Stimulated activated CD4-positive, alpha-beta T cell treated with anti-CD3 and anti-CD28 coated beads, TNF-alpha, amount 100 ng/mL, for 24 hours (primary cell): ENCODE measurements around the gene KLK15.
"Not testable (repeated sequence)": the region's sequence is repeated elsewhere in the genome, so short reads cannot be mapped to it uniquely, and the experiment has no call there.

Experiments used
- DNase-seq, 3 experiments: peaks; one replicate each; pipeline ENCODE4 v3.0.0-alpha.2; 2020; ENCODE audit warnings: low read depth in 3 of 3

The KLK15 gene

GRCh38 chr19:50821248-50821612 lies 12.1 kb downstream of the KLK15 start:
- no peak for DNase-seq

GRCh38 chr19:50820549-50821247 lies 12.7 kb downstream of the KLK15 start:
- DNase-seq, result no peak

GRCh38 chr19:50820086-50820485 lies 13.3 kb downstream of the KLK15 start:
- no peak for DNase-seq

GRCh38 chr19:50819636-50820035 lies 13.7 kb downstream of the KLK15 start:
- DNase-seq, result no peak

GRCh38 chr19:50818859-50819472 lies 14.4 kb downstream of the KLK15 start:
- no peak for DNase-seq

GRCh38 chr19:50817941-50818858 lies 15.2 kb downstream of the KLK15 start:
- peak in 1 of 3 experiments; percentile 59 for DNase-seq

GRCh38 chr19:50815439-50815838 lies 17.9 kb downstream of the KLK15 start:
- DNase-seq, result no peak

- no peak for DNase-seq
Observed at GRCh38 chr19:50814883-50815282, 18.5 kb downstream of the KLK15 start.

GRCh38 chr19:50812474-50812873 lies 20.9 kb downstream of the KLK15 start:
- no peak for DNase-seq

GRCh38 chr19:50811622-50812238 lies 21.6 kb downstream of the KLK15 start:
- not testable (repeated sequence) for DNase-seq

- no peak for DNase-seq
Observed at GRCh38 chr19:50808856-50809255, 24.5 kb downstream of the KLK15 start.

GRCh38 chr19:50804420-50805272 lies 28.7 kb downstream of the KLK15 start:
- DNase-seq, result peak; percentile 96 to 99 (median 96)

- DNase-seq, result peak in 1 of 3 experiments; percentile 31
Observed at GRCh38 chr19:50803633-50804419, 29.5 kb downstream of the KLK15 start.

GRCh38 chr19:50801107-50801506 lies 32.3 kb downstream of the KLK15 start:
- DNase-seq, result no peak

GRCh38 chr19:50799547-50799851 lies 33.9 kb downstream of the KLK15 start:
- no peak for DNase-seq

- no peak for DNase-seq
Observed at GRCh38 chr19:50798659-50799546, 34.5 kb downstream of the KLK15 start.

- no peak for DNase-seq
Observed at GRCh38 chr19:50797781-50798658, 35.4 kb downstream of the KLK15 start.

GRCh38 chr19:50797429-50797780 lies 36.0 kb downstream of the KLK15 start:
- no peak for DNase-seq
